Adrenal gland (tissue), 12 donors: ENCODE measurements around the gene KCNAB2. TPM values are rescaled to one million over a fixed set of nuclear protein-coding genes. Genes with fewer than 3 reads are reported as not detected.

Source experiments
- DNase-seq, 7 donors: peaks; one replicate each; pipeline ENCODE4 v3.0.0-alpha.2; 2019 to 2020
- H3K27ac ChIP-seq, 5 donors: fragments of 200-600 bp; sonication (generic) in 4 of 5; 1 replicate in 3 of 5; 2 replicates in 2 of 5; pipeline versions ENCODE4 v1.5.1 to v1.8.0; 2016 to 2020; ENCODE audit warnings: mild to moderate bottlenecking in 1 of 5
- H3K27me3 ChIP-seq: fragments of 200-600 bp; 2 replicates; pipeline ENCODE4 v1.8.0; 2021
- H3K36me3 ChIP-seq, 2 donors: fragments of 200-600 bp; replicated peaks in 1 of 2; 1 replicate in 1 of 2; 2 replicates in 1 of 2; pipeline versions ENCODE4 v1.5.1 to v1.8.0; 2018 to 2022
- H3K4me1 ChIP-seq, 2 donors: fragments of 200-600 bp; replicated peaks in 1 of 2; 1 replicate in 1 of 2; 2 replicates in 1 of 2; pipeline versions ENCODE4 v1.5.1 to v1.8.0; 2018 to 2021
- H3K4me3 ChIP-seq, 4 donors: fragments of 200-600 bp; sonication (generic) in 3 of 4; one replicate each; pipeline ENCODE4 v1.5.1; 2016 to 2018
- H3K9me3 ChIP-seq, 3 donors: fragments of 200-600 bp; sonication (generic) in 1 of 3; replicated peaks in 1 of 3; 1 replicate in 2 of 3; 2 replicates in 1 of 3; pipeline versions ENCODE4 v1.5.1 to v1.8.0; 2016 to 2021
- CTCF ChIP-seq, 6 experiments: fragments of 450-650 bp in 4 of 6; fragments of 200-600 bp in 2 of 6; sonication (generic) in 1 of 6; IDR thresholded peaks; 1 replicate in 5 of 6; 2 replicates in 1 of 6; pipeline versions ENCODE4 v1.5.1 to v1.8.0; 2016 to 2021; ENCODE audit warnings: antibody characterized with exemption in 6 of 6, mild to moderate bottlenecking in 2 of 6, moderate library complexity in 1 of 6
- POLR2A ChIP-seq, 2 donors: fragments of 450-650 bp; IDR thresholded peaks; one replicate each; pipeline ENCODE4 v1.6.1; 2017; ENCODE audit warnings: antibody characterized with exemption in 2 of 2, mild to moderate bottlenecking in 2 of 2, moderate library complexity in 1 of 2
- WGBS, 4 donors: extraction: QIAGEN DNeasy Blood & Tissue Kit in 2 of 4; methylation state at CpG; one replicate each; pipeline versions ENCODE4 v1.1.5 to v1.1.7; 2013 to 2017; 5-methylcytosine and 5-hydroxymethylcytosine counted together
- intact Hi-C, 2 donors: fragments of 100-400 bp; cut with DNase I; formaldehyde crosslinking; loops; one replicate each; pipeline versions ENCODE4 v1.14.1 to v1.15.0; 2022 to 2023
- polyA plus RNA-seq, 3 donors: library from polyadenylated mRNA; stranded (reverse); fragments of 200-250 nt in 2 of 3; fragments of 350-450 nt in 1 of 3; fragmentation: Illumina TruSeq in 1 of 3; extraction: RNeasy Lipid Tissue Mini Kit (QIAGEN cat#74804) in 1 of 3; gene quantifications; one replicate each; pipeline ENCODE4 v1.2.3, GENCODE V29; 2013 to 2014
- total RNA-seq, 9 donors: library from RNA; depleted of rRNA in 4 of 9; stranded (reverse); fragments of >200 nt in 4 of 9; fragments of 120-200 nt in 1 of 9; fragmentation: NEBNext Ultra II Directional in 1 of 9; extraction: Animal tissue kit (Norgen Biotek cat#: 25700) in 1 of 9; gene quantifications; one replicate each; pipeline versions ENCODE4 v1.1.0 to v1.2.4, GENCODE V29; 2013 to 2023
- donor health status: healthy with polysubstance abuse.
- donor health status: Bipolar disorder and iron deficiency.
- donor health status: DM: yes; HTN: yes; CAD: no.
- donor health status: DM: no; HTN: no; CAD: no.
- donor health status: DM: no; HTN: no; CAD: no.
- donor health status: DM: yes; HTN: yes; CAD: no.

Gene KCNAB2
- total and polyA plus RNA-seq, 12 donors: 2.2 to 48.0 (median 16.8) TPM

GRCh38 chr1:6131561-6131960 is 85.9 kb downstream of the KCNAB2 start:
- Histone ChIP-seq H3K27ac (no peak overlapping the region), H3K36me3 (no peaks in the 10 kb centered on the region), H3K9me3 (no peaks in the 10 kb centered on the region), H3K27me3 (no peaks in the 10 kb centered on the region), H3K4me3 (no peak overlapping the region), H3K4me1 (peaks cover 0 to 4% of the 10 kb centered on the region in 2 donors)
- TF ChIP-seq POLR2A (IDR thresholded peaks at IDR 0.05) (no peak), CTCF (IDR thresholded peaks at IDR 0.05) (no peak)
- DNase-seq: no peak
- WGBS, 4 donors: 85 to 93% (median 90%) methylated on average over 3 to 9 of the region's 9 CpGs
- intact Hi-C loops: no loop called here

GRCh38 chr1:6133146-6133895 is 87.6 kb downstream of the KCNAB2 start:
- H3K27ac ChIP-seq: no peak overlapping the region
- H3K9me3 ChIP-seq: no peaks in the 10 kb centered on the region
- intact Hi-C loops: no loop called here
- DNase-seq: no peak
- no peak overlapping the region for H3K4me3 ChIP-seq
- no peaks in the 10 kb centered on the region for H3K36me3 ChIP-seq
- no peaks in the 10 kb centered on the region for H3K4me1 ChIP-seq
- 78 to 89% (median 84%) methylated on average over 10 to 15 of the region's 15 CpGs for whole genome bisulfite sequencing, 4 donors
- TF ChIP-seq CTCF (IDR thresholded peaks at IDR 0.05): no peak
- TF ChIP-seq POLR2A (IDR thresholded peaks at IDR 0.05): no peak
- no peaks in the 10 kb centered on the region for H3K27me3 ChIP-seq

GRCh38 chr1:6134206-6134605 is 88.5 kb downstream of the KCNAB2 start:
- DNase-seq: no peak
- Histone ChIP-seq H3K4me1 (no peaks in the 10 kb centered on the region), H3K27ac (no peak overlapping the region), H3K27me3 (no peaks in the 10 kb centered on the region), H3K9me3 (no peaks in the 10 kb centered on the region), H3K4me3 (no peak overlapping the region), H3K36me3 (no peaks in the 10 kb centered on the region)
- 78 to 92% (median 87%) methylated on average over 5 to 11 of the region's 11 CpGs for WGBS, 4 donors
- TF ChIP-seq CTCF (IDR thresholded peaks at IDR 0.05) (no peak), POLR2A (IDR thresholded peaks at IDR 0.05) (no peak)
- intact Hi-C loops: no loop called here

- H3K4me3 ChIP-seq: no peak overlapping the region
- no peaks in the 10 kb centered on the region for H3K4me1 ChIP-seq
- no peaks in the 10 kb centered on the region for H3K36me3 ChIP-seq
- no peaks in the 10 kb centered on the region for H3K27me3 ChIP-seq
- no peak for DNase-seq
- no peak overlapping the region for H3K27ac ChIP-seq
- WGBS, 4 donors: 68 to 79% (median 74%) methylated on average over 13 to 22 of the region's 22 CpGs
- intact Hi-C loops: no loop called here
- TF ChIP-seq CTCF (IDR thresholded peaks at IDR 0.05): no peak
- no peak for TF ChIP-seq POLR2A (IDR thresholded peaks at IDR 0.05)
- no peaks in the 10 kb centered on the region for H3K9me3 ChIP-seq
Observed at GRCh38 chr1:6134741-6135510, 89.2 kb downstream of the KCNAB2 start.
